Measurements from ENCODE around the gene TMEM80.

GRCh38 chr11:674406-674805, 21.2 kb upstream of the TMEM80 start:
- TF ChIP-seq CTCF (IDR thresholded peaks at IDR 0.05) (no peak), POLR2A (IDR thresholded peaks at IDR 0.05) (no peak)
